B cell (primary cell): ENCODE measurements around the gene CHMP2B. TPM values are rescaled to one million over a fixed set of nuclear protein-coding genes. Genes with fewer than 3 reads are reported as not detected.

Experiments used
- ATAC-seq: fragments of 200-7000 bp; cut with Tn5 transposase; one replicate; pipeline ENCODE4 v1.10.0; 2021; ENCODE audit warnings: low read depth, mild to moderate bottlenecking, moderate number of reproducible peaks, moderate library complexity
- CTCF ChIA-PET: fragments of 350-600 bp; sonication (Branson Sonifier 250); formaldehyde crosslinking; loops from one replicate; lab custom pipeline; 2021; ENCODE audit warnings: antibody characterized with exemption, inconsistent platforms; lab: Charles Lee
- POLR2A ChIA-PET: fragments of 350-600 bp; sonication (Branson Sonifier 250); formaldehyde crosslinking; loops from one replicate; lab custom pipeline; 2021; ENCODE audit warnings: antibody characterized with exemption; lab: Charles Lee
- DNase-seq: peaks from one replicate; pipeline ENCODE4 v3.0.0; 2013
- H2AFZ ChIP-seq: 2 replicates; pipeline ENCODE4 v1.6.1; 2012; ENCODE audit warnings: mild to moderate bottlenecking, low read depth, low read length; ENCODE audit not compliant: insufficient read depth, poor library complexity, severe bottlenecking
- H3K27ac ChIP-seq, 2 donors: 1 replicate in 1 of 2; 2 replicates in 1 of 2; pipeline ENCODE4 v1.5.1; 2012 to 2013; ENCODE audit warnings: low read length in 2 of 2, mild to moderate bottlenecking in 2 of 2, moderate library complexity in 1 of 2
- H3K27me3 ChIP-seq, 4 experiments: fragments of 200-600 bp in 1 of 4; sonication (generic) in 1 of 4; replicated peaks in 1 of 4; 1 replicate in 2 of 4; 2 replicates in 2 of 4; pipeline versions ENCODE4 v1.6.1 to v1.7.0; 2013 to 2016; ENCODE audit warnings: low read length in 3 of 4, mild to moderate bottlenecking in 2 of 4, mixed read lengths in 1 of 4, moderate library complexity in 1 of 4; ENCODE audit not compliant: insufficient read depth in 4 of 4, control insufficient read depth in 3 of 4; ENCODE audit errors: control extremely low read depth in 1 of 4
- H3K36me3 ChIP-seq, 2 experiments: replicated peaks in 1 of 2; 1 replicate in 1 of 2; 2 replicates in 1 of 2; pipeline versions ENCODE4 v1.6.1 to v1.7.1; 2013; ENCODE audit warnings: low read length in 1 of 2; ENCODE audit not compliant: insufficient read depth in 2 of 2, control insufficient read depth in 1 of 2; ENCODE audit errors: control extremely low read depth in 1 of 2, extremely low read depth in 1 of 2
- H3K4me1 ChIP-seq, 2 donors: fragments of 200-600 bp in 1 of 2; sonication (generic) in 1 of 2; 1 replicate in 1 of 2; 2 replicates in 1 of 2; pipeline versions ENCODE4 v1.5.1 to v1.6.1; 2013 to 2017; ENCODE audit warnings: low read length in 2 of 2; ENCODE audit not compliant: control insufficient read depth in 2 of 2, insufficient read depth in 2 of 2
- H3K4me2 ChIP-seq: replicated peaks from 2 replicates; pipeline ENCODE3; 2012; ENCODE audit warnings: mild to moderate bottlenecking, low read depth, low read length; ENCODE audit not compliant: poor library complexity, severe bottlenecking
- H3K4me3 ChIP-seq, 5 experiments: fragments of 200-600 bp in 1 of 5; sonication (generic) in 1 of 5; 1 replicate in 3 of 5; 2 replicates in 2 of 5; pipeline versions ENCODE4 v1.5.1 to v1.7.0; 2011 to 2016; ENCODE audit warnings: low read length in 4 of 5, mild to moderate bottlenecking in 4 of 5, low read depth in 2 of 5, control low read depth in 1 of 5, moderate library complexity in 1 of 5; ENCODE audit not compliant: insufficient read depth in 1 of 5; ENCODE audit errors: control extremely low read depth in 1 of 5, extremely low read depth in 1 of 5
- H3K79me2 ChIP-seq: fragments of 200-600 bp; sonication (generic); one replicate; pipeline ENCODE4 v1.6.0; 2016; ENCODE audit warnings: low read length; ENCODE audit not compliant: control insufficient read depth, insufficient read depth
- H3K9ac ChIP-seq: fragments of 200-600 bp; sonication (generic); 2 replicates; pipeline ENCODE4 v1.6.1; 2017; ENCODE audit warnings: mild to moderate bottlenecking, low read length, moderate library complexity
- H3K9me3 ChIP-seq, 3 donors: one replicate each; pipeline versions ENCODE4 v1.6.1 to v1.7.1; 2013; ENCODE audit warnings: low read length in 2 of 3; ENCODE audit not compliant: control insufficient read depth in 2 of 3, insufficient read depth in 1 of 3; ENCODE audit errors: control extremely low read depth in 1 of 3
- H4K20me1 ChIP-seq: 2 replicates; pipeline ENCODE4 v1.6.0; 2012; ENCODE audit warnings: mild to moderate bottlenecking, low read length; ENCODE audit not compliant: insufficient read depth, control insufficient read depth, poor library complexity, severe bottlenecking
- H3K27ac Mint-ChIP-seq: one replicate; pipeline ENCODE4 v1.8.0; 2021; ENCODE audit warnings: mixed read lengths
- H3K27me3 Mint-ChIP-seq: one replicate; pipeline ENCODE4 v1.8.0; 2021; ENCODE audit warnings: mixed read lengths
- H3K4me1 Mint-ChIP-seq: one replicate; pipeline ENCODE4 v1.8.0; 2021; ENCODE audit warnings: mixed read lengths
- H3K4me3 Mint-ChIP-seq: one replicate; pipeline ENCODE4 v1.8.0; 2021; ENCODE audit warnings: mixed read lengths
- H3K9me3 Mint-ChIP-seq: one replicate; pipeline ENCODE4 v1.8.0; 2022; ENCODE audit warnings: mixed read lengths; ENCODE audit not compliant: insufficient read depth
- EZH2 ChIP-seq: IDR thresholded peaks from 2 replicates; pipeline ENCODE4 v1.6.1; 2012; ENCODE audit warnings: borderline replicate concordance, low read depth, mild to moderate bottlenecking, moderate library complexity, low read length; ENCODE audit not compliant: insufficient read depth, poor library complexity, severe bottlenecking
- WGBS: methylation state at CpG from one replicate; pipeline ENCODE4 v1.1.5; 2013; ENCODE audit warnings: missing lambda C conversion rate; ENCODE audit not compliant: insufficient coverage; 5-methylcytosine and 5-hydroxymethylcytosine counted together
- intact Hi-C: fragments of 100-400 bp; cut with micrococcal nuclease; formaldehyde crosslinking; loops from one replicate; pipeline ENCODE4 v1.10.0; 2022
- polyA plus RNA-seq: library from polyadenylated mRNA; depleted of rRNA; stranded (reverse); fragments of >200 nt; gene quantifications from 2 replicates; pipeline ENCODE4 v1.2.3, GENCODE V29; 2012
- total RNA-seq, 2 donors: library from RNA; stranded (reverse); fragments of 120-200 nt in 1 of 2; gene quantifications; 1 replicate in 1 of 2; 2 replicates in 1 of 2; pipeline versions ENCODE4 v1.2.3 to v1.2.4, GENCODE V29; 2013 to 2022
- TF ChIP-seq, protein P1 (sequence below): fragments of 200-600 bp; IDR thresholded peaks from one replicate; pipeline ENCODE4 v1.8.0; 2022; ENCODE audit warnings: antibody characterized with exemption, mild to moderate bottlenecking

CHMP2B gene
- total and polyA plus RNA-seq, 2 donors (not counting 1 experiment from before 2014, with no cell fraction given), result 18.4 to 25.0 TPM

DNA sequence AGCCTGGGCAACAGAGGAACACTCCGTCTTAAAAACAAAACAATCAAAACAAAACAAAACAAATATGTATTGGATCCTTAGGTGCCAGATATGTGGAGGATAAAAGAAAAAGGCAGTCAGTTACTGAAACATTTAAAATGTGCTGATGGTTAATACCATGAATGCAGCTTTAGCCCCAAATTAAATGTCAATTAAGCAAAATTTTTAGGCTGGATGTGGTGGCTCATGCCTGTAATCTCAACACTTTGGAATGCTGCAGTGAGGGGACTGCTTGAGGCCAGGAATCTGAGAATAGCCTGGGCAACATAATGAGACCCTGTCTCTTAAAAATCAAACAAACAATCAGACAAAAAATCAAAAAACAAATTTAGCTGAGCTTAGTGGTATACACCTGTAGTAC is 8.5 kb upstream of the CHMP2B start:
- no CpG with 5 or more reads among the region's 1 CpG for WGBS
- POLR2A ChIA-PET, result no interaction called here

DNA sequence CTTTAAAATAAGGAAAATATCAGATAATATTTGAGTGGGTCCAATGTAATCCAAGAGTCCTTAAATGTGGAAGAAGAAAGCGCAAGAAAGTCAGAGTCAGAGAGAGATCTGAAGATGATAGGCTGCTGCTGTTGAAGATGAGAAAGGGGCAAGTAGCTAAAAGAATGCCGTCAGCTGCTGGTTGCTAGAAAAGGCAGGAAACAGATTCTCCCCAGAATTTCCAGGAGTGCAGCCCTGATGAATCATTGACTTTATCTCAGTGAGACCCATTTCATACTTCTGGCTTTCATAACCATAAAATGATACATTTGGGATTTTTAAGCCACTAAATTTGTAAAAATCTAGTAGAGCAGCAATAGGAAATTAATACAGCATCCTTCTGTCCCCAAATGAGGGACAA is 7.5 kb upstream of the CHMP2B start:
- WGBS, result 100% methylated on average over 1 of the region's 2 CpGs
- H3K27ac Mint-ChIP-seq, result no peak overlapping the region

More for the DNA sequence above, 8.5 kb upstream of the CHMP2B start:
- no peak overlapping the region for H2AFZ ChIP-seq
- H3K4me3 ChIP-seq, result no peak overlapping the region
- H3K9me3 Mint-ChIP-seq, result no peaks in the 10 kb centered on the region
- no peaks in the 10 kb centered on the region for H3K4me1 Mint-ChIP-seq
- H3K9me3 ChIP-seq, result peaks cover 0 to 3% (median 0%) of the 10 kb centered on the region in 3 donors
- H3K27me3 ChIP-seq, result peaks cover 0 to 13% (median 3%) of the 10 kb centered on the region in 4 experiments
- H3K9ac ChIP-seq, result no peak overlapping the region
- peaks cover 50% of the 10 kb centered on the region for H3K27me3 Mint-ChIP-seq
- no peaks in the 10 kb centered on the region for H3K36me3 ChIP-seq
- H3K4me1 ChIP-seq, result no peaks in the 10 kb centered on the region
- DNase-seq (no peak), ATAC-seq (no peak)
- H3K4me2 ChIP-seq, result no peak overlapping the region
- CTCF ChIA-PET, result no interaction called here
- no peak overlapping the region for H3K27ac Mint-ChIP-seq
- no peaks in the 10 kb centered on the region for H4K20me1 ChIP-seq
- H3K4me3 Mint-ChIP-seq, result no peak overlapping the region
- no peak for TF ChIP-seq EZH2
- H3K79me2 ChIP-seq, result no peaks in the 10 kb centered on the region
- intact Hi-C loops, result no loop called here
- no peak overlapping the region for H3K27ac ChIP-seq

More for the DNA sequence above, 7.5 kb upstream of the CHMP2B start:
- Mint-ChIP-seq H3K4me1 (no peaks in the 10 kb centered on the region), H3K9me3 (no peaks in the 10 kb centered on the region), H3K27me3 (peaks cover 44% of the 10 kb centered on the region), H3K4me3 (no peak overlapping the region)
- ATAC-seq, result no peak
- no peak for DNase-seq
- Histone ChIP-seq H3K9ac (no peak overlapping the region), H3K4me2 (no peak overlapping the region), H3K36me3 (no peaks in the 10 kb centered on the region), H3K4me1 (no peaks in the 10 kb centered on the region), H3K9me3 (peaks cover 0 to 3% (median 0%) of the 10 kb centered on the region in 3 donors), H4K20me1 (no peaks in the 10 kb centered on the region), H3K4me3 (no peak overlapping the region), H3K79me2 (no peaks in the 10 kb centered on the region), H2AFZ (no peak overlapping the region), H3K27me3 (peaks cover 0 to 10% (median 3%) of the 10 kb centered on the region in 4 experiments), H3K27ac (no peak overlapping the region)
- TF ChIP-seq, protein P1, sequence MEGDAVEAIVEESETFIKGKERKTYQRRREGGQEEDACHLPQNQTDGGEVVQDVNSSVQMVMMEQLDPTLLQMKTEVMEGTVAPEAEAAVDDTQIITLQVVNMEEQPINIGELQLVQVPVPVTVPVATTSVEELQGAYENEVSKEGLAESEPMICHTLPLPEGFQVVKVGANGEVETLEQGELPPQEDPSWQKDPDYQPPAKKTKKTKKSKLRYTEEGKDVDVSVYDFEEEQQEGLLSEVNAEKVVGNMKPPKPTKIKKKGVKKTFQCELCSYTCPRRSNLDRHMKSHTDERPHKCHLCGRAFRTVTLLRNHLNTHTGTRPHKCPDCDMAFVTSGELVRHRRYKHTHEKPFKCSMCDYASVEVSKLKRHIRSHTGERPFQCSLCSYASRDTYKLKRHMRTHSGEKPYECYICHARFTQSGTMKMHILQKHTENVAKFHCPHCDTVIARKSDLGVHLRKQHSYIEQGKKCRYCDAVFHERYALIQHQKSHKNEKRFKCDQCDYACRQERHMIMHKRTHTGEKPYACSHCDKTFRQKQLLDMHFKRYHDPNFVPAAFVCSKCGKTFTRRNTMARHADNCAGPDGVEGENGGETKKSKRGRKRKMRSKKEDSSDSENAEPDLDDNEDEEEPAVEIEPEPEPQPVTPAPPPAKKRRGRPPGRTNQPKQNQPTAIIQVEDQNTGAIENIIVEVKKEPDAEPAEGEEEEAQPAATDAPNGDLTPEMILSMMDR, result no peak
- TF ChIP-seq EZH2, result no peak
- CTCF ChIA-PET, result no interaction called here
- intact Hi-C loops, result loop anchor here (10.0 kb wide), 1 partner anchor 785 kb away; no protein-coding TSS in a partner anchor
- POLR2A ChIA-PET, result no interaction called here
